Measurements from ENCODE around the gene HSF2BP. TPM values are rescaled to one million over a fixed set of nuclear protein-coding genes. Genes with fewer than 3 reads are reported as not detected.

HSF2BP gene
- total and polyA plus RNA-seq, 2 of the 8 experiments (the other 6 are each of a cell fraction or from before 2014, with no cell fraction given), result 0.51 to 0.93 TPM

GRCh38 chr21:43697758-43698643 lies 38.7 kb upstream of the HSF2BP start (continued):
- TF ChIP-seq KDM4A (IDR thresholded peaks at IDR 0.05; ENCODE audit: low read depth, low read length, severe bottlenecking) (no peak), TAF1 (IDR thresholded peaks at IDR 0.05; ENCODE audit: low read depth, low read length) (no peak), HDAC2 (IDR thresholded peaks at IDR 0.05; ENCODE audit: borderline replicate concordance in 1 of 2, low read depth in 2 of 2, low read length in 2 of 2) (no peak), TCF12 (IDR thresholded peaks at IDR 0.05; ENCODE audit: low read depth, low read length) (no peak), GABPA (IDR thresholded peaks at IDR 0.05; ENCODE audit: borderline replicate concordance, insufficient read depth, low read length) (no peak), JUN (IDR thresholded peaks at IDR 0.05; ENCODE audit: low read depth, low read length) (no peak), JUND (IDR thresholded peaks at IDR 0.05; ENCODE audit: low read length) (no peak), PHF8 (conservative IDR thresholded peaks at IDR 0.05; ENCODE audit: low read depth, low read length) (no peak), EZH2 (IDR thresholded peaks at IDR 0.05; ENCODE audit: low read depth, low read length, severe bottlenecking) (no peak), SAP30 (IDR thresholded peaks at IDR 0.05; ENCODE audit: insufficient read depth, insufficient replicate concordance, low read length) (no peak), BRCA1 (IDR thresholded peaks at IDR 0.05; ENCODE audit: low read depth, low read length) (no peak)
